ENCODE measurements around the gene MYH9. TPM values are rescaled to one million over a fixed set of nuclear protein-coding genes. Genes with fewer than 3 reads are reported as not detected.

MYH9 gene
- total RNA-seq, 1 experiment from 2014 or later: 258 TPM

DNA sequence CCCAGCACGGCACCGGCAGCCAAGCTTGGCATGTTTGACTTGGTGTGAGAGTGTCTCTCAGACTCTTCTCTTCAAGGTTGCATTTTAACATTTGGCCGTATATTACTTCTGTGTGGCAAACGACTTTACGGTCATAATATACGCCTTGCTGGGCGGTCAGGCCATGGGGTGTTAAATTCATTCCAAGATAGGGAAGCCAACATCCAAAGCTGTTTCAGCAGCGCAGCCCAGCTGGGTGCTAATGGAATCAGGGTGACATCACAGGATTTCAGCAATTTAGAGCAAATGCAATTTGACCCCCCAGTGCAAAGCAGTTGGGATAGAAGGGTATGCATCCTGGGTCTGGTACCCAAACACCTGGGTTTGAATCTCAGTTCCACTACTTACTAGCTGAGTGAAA, 16.7 kb upstream of the MYH9 start:
- no TSS peak for BruUV-seq (replicated peaks)
- RAD21 ChIA-PET (ENCODE audit: low non-redundant PET in 1 of 2, low total read pairs in 2 of 2, uncharacterized antibody in 2 of 2, unreplicated experiment in 2 of 2): no interaction called here
- no peak for TF ChIP-seq FOSL1 (IDR thresholded peaks at IDR 0.05; ENCODE audit: low read depth)
- TF ChIP-seq, protein P1, sequence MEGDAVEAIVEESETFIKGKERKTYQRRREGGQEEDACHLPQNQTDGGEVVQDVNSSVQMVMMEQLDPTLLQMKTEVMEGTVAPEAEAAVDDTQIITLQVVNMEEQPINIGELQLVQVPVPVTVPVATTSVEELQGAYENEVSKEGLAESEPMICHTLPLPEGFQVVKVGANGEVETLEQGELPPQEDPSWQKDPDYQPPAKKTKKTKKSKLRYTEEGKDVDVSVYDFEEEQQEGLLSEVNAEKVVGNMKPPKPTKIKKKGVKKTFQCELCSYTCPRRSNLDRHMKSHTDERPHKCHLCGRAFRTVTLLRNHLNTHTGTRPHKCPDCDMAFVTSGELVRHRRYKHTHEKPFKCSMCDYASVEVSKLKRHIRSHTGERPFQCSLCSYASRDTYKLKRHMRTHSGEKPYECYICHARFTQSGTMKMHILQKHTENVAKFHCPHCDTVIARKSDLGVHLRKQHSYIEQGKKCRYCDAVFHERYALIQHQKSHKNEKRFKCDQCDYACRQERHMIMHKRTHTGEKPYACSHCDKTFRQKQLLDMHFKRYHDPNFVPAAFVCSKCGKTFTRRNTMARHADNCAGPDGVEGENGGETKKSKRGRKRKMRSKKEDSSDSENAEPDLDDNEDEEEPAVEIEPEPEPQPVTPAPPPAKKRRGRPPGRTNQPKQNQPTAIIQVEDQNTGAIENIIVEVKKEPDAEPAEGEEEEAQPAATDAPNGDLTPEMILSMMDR (IDR thresholded peaks at IDR 0.05 in 2 of 3, conservative IDR thresholded peaks at IDR 0.05 in 1 of 3; ENCODE audit: borderline replicate concordance in 1 of 3, insufficient read depth in 1 of 3, low read depth in 2 of 3, low read length in 2 of 3): no peak
- no peak for TF ChIP-seq ELF1 (IDR thresholded peaks at IDR 0.05; ENCODE audit: borderline replicate concordance, low read depth)
- TF ChIP-seq MAX (IDR thresholded peaks at IDR 0.05): no peak
- TF ChIP-seq YY1 (IDR thresholded peaks at IDR 0.05; ENCODE audit: extremely low read depth, insufficient replicate concordance, low read depth, low read length): no peak
- no peak for TF ChIP-seq EZH2 (IDR thresholded peaks at IDR 0.05)
- TF ChIP-seq CEBPB (IDR thresholded peaks at IDR 0.05; ENCODE audit: low read depth): no peak
- no peak for TF ChIP-seq POLR2AphosphoS5 (IDR thresholded peaks at IDR 0.05; ENCODE audit: low read depth, low read length)
- TF ChIP-seq EZH2phosphoT487 (IDR thresholded peaks at IDR 0.05; ENCODE audit: borderline replicate concordance): no peak
- no peaks in the 10 kb centered on the region for H3K9me2 ChIP-seq (ENCODE audit: insufficient read depth)
- intact Hi-C loops (cut with micrococcal nuclease): no loop called here
- H3K9ac ChIP-seq (ENCODE audit: low read length): no peak overlapping the region
- H3K4me3 ChIP-seq (replicated peaks in 1 of 2; ENCODE audit: low read depth in 1 of 2, low read length in 2 of 2): no peak overlapping the region
- H4K20me1 ChIP-seq (ENCODE audit: insufficient read depth): no peaks in the 10 kb centered on the region
- POLR2A ChIA-PET: no interaction called here
- H3K27me3 ChIP-seq (ENCODE audit: insufficient read depth, low read length): no peaks in the 10 kb centered on the region
- H3K36me3 ChIP-seq (ENCODE audit: control insufficient read depth in 1 of 2, insufficient read depth in 2 of 2, low read length in 2 of 2): no peaks in the 10 kb centered on the region
- no peak for ATAC-seq
- no peak overlapping the region for H3K27ac ChIP-seq (ENCODE audit: low read depth, low read length)
- H3K9me3 ChIP-seq (ENCODE audit: control insufficient read depth in 1 of 2, insufficient read depth in 1 of 2, low read depth in 1 of 2, low read length in 2 of 2): no peaks in the 10 kb centered on the region
- H3K79me2 ChIP-seq (ENCODE audit: insufficient read depth, low read length): no peaks in the 10 kb centered on the region
- H3K4me2 ChIP-seq (ENCODE audit: low read length): no peak overlapping the region
- CTCF ChIA-PET: no interaction called here
- DNase-seq (ENCODE audit: low read depth, low spot score): no peak
- peaks cover 14% of the 10 kb centered on the region in 2 experiments; a peak in 3 of 4 replicates for H3K4me1 ChIP-seq (ENCODE audit: control insufficient read depth in 1 of 2, insufficient read depth in 2 of 2, low read length in 2 of 2)
- H2AFZ ChIP-seq (ENCODE audit: low read depth, low read length, poor library complexity, severe bottlenecking): no peak overlapping the region

Measured in HCT116 (cell line).